Renal cortex interstitium (tissue), 11 donors: Measurements from ENCODE around the gene EFNA4. TPM values are rescaled to one million over a fixed set of nuclear protein-coding genes. Genes with fewer than 3 reads are reported as not detected.
A peak's percentile ranks its signal among the peaks of the same experiment; 100 is the strongest.

ENCODE experiments used
- DNase-seq, 11 donors: peaks; one replicate each; pipeline ENCODE4 v3.0.0-alpha.2; 2013; ENCODE audit warnings: low read depth in 9 of 11, low spot score in 4 of 11; ENCODE audit errors: extremely low read depth in 1 of 11
- polyA plus RNA-seq, 3 donors: library from polyadenylated mRNA; unstranded; fragments of 120-200 nt; gene quantifications; one replicate each; pipeline ENCODE4 v1.2.1, GENCODE V29; 2013; ENCODE audit not compliant: insufficient read length in 3 of 3

EFNA4 gene
- polyA plus RNA-seq, 3 donors, result 18.5 to 21.2 (median 19.1) TPM

GRCh38 chr1:155044812-155045657, 18.5 kb upstream of the EFNA4 start:
- DNase-seq, result peak in 3 of 11 donors; percentile 34 to 51 (median 41)

GRCh38 chr1:155048449-155049334, 14.8 kb upstream of the EFNA4 start:
- no peak for DNase-seq

- no peak for DNase-seq
Observed at GRCh38 chr1:155049651-155050559, 13.6 kb upstream of the EFNA4 start.

- peak in 4 of 11 donors; percentile 59 to 72 (median 67) for DNase-seq
Observed at GRCh38 chr1:155050560-155051341, 12.8 kb upstream of the EFNA4 start, which contains the start of gene ADAM15. TSS of gene ADAM15 (plus strand) at chr1:155051316. CDS start at chr1:155051387, 71 bp downstream.

- DNase-seq, result no peak
Observed at GRCh38 chr1:155051342-155051776, 12.2 kb upstream of the EFNA4 start.

GRCh38 chr1:155051777-155052398, 11.7 kb upstream of the EFNA4 start:
- no peak for DNase-seq

- DNase-seq, result no peak
Observed at GRCh38 chr1:155052439-155053395, 10.8 kb upstream of the EFNA4 start.

GRCh38 chr1:155053531-155054105, 9.9 kb upstream of the EFNA4 start:
- DNase-seq, result no peak

GRCh38 chr1:155057104-155057503, 6.4 kb upstream of the EFNA4 start:
- no peak for DNase-seq

GRCh38 chr1:155057788-155058211, 5.7 kb upstream of the EFNA4 start:
- no peak for DNase-seq

- no peak for DNase-seq
Observed at GRCh38 chr1:155060736-155061135, 2.8 kb upstream of the EFNA4 start.

GRCh38 chr1:155061381-155062150, 2.0 kb upstream of the EFNA4 start:
- peak in 2 of 11 donors; percentile 78 to 83 for DNase-seq

GRCh38 chr1:155062151-155062686, 1.3 kb upstream of the EFNA4 start:
- no peak for DNase-seq

- DNase-seq, result no peak
Observed at GRCh38 chr1:155062702-155063411, 683 bp upstream of the EFNA4 start.
